Right ventricle myocardium superior (tissue), 1 donor: ENCODE measurements around the gene ORC4. TPM values are rescaled to one million over a fixed set of nuclear protein-coding genes. Genes with fewer than 3 reads are reported as not detected.

ENCODE experiments used
- ATAC-seq: fragments of 200-7000 bp; cut with Tn5 transposase; one replicate; pipeline ENCODE4 v1.9.1; 2020; ENCODE audit warnings: mild to moderate bottlenecking; ENCODE audit not compliant: poor library complexity
- DNase-seq: peaks from one replicate; pipeline ENCODE4 v3.0.0-alpha.2; 2020
- intact Hi-C: fragments of 100-400 bp; cut with DNase I; formaldehyde crosslinking; loops from one replicate; pipeline ENCODE4 v1.11.2; 2022
- total RNA-seq: library from RNA; stranded (reverse); fragmentation: NEBNext Ultra II Directional; extraction: Animal tissue kit (Norgen Biotek cat#: 25700); gene quantifications from one replicate; pipeline ENCODE4 v1.2.1, GENCODE V29; 2021
- donor health status: DM: no; HTN: yes; CAD: no; lungs with severe emphysema.

ORC4 gene
- total RNA-seq, 1 donor from 2014 or later: 49.8 TPM

GRCh38 chr2:147952118-147952517, 68.4 kb downstream of the ORC4 start:
- intact Hi-C loops: no loop called here
- ATAC-seq (no peak), DNase-seq (no peak)

GRCh38 chr2:147945660-147946059, 74.9 kb downstream of the ORC4 start:
- ATAC-seq (no peak), DNase-seq (no peak)
- intact Hi-C loops: no loop called here

- ATAC-seq: no peak
- no peak for DNase-seq
- intact Hi-C loops: loop anchor here (5.0 kb wide), 1 partner anchor 1053 kb away; no protein-coding TSS in a partner anchor
Measured at GRCh38 chr2:147939313-147939712, 81.2 kb downstream of the ORC4 start.

GRCh38 chr2:147937744-147938349, 82.7 kb downstream of the ORC4 start:
- intact Hi-C loops: loop anchor here (5.0 kb wide), 1 partner anchor 1054 kb away; no protein-coding TSS in a partner anchor
- ATAC-seq: peak; percentile 81
- DNase-seq: no peak

GRCh38 chr2:147934881-147935620, 85.5 kb downstream of the ORC4 start:
- no peak for DNase-seq
- intact Hi-C loops: loop anchor here (5.0 kb wide), 1 partner anchor 1057 kb away; no protein-coding TSS in a partner anchor
- ATAC-seq: no peak

DNA sequence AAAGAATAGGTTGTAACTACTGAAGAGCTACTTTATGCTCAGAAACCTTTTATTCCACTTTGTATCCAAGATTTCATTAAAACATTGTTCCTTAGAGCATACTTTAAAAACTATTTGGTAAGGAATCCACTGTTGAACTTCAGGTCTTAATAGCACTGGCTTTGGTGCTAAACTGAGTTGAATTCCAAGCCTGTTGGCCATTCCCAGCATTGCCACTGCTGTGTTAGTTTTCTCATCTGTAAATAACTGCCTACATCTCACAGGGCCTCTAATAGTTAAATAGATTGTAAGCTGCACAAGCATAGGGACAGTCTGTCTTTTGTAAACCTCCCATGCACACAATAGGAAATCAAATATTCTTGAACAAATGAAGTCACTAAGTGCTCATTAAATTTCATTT, 86.6 kb downstream of the ORC4 start:
- no peak for ATAC-seq
- intact Hi-C loops: no loop called here
- no peak for DNase-seq

GRCh38 chr2:147927053-147927588, 93.4 kb downstream of the ORC4 start:
- no peak for DNase-seq
- ATAC-seq: no peak
- intact Hi-C loops: no loop called here

DNA sequence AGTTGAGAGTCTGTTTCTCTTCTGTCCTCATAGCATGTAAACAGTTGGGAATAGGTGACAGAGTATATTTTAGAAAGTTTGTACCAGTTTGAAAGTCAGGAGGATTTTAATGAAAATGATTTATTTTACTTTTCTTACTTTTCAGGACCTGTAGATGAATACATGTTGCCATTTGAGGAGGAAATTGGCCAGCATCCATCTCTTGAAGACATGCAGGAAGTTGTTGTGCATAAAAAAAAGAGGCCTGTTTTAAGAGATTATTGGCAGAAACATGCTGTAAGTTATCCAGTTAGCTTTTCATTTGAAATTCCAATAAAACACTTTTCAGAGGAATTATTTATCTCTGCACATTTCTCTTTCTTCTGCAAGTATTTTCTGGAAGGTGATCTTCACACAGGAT, 94.7 kb downstream of the ORC4 start:
- intact Hi-C loops: no loop called here
- no peak for ATAC-seq
- DNase-seq: no peak

DNA sequence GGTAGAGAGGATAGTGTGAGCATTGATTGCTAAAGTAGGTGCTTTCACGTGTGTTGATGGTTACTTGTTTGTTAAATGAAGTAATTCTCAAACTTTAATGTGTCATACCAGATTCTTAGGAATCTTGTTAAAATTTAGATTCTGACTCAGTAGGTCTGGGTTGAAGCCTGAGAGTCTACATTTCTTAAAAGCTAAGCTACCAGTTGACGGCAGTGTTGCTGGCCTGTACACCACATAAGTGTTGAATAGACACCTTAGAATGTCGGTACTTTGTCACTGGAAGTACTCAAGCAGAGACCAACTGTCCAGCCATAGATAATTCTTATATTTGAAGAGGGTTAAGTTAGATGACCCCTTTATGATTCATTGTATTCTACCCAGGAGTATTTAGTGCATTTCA, 95.9 kb downstream of the ORC4 start:
- ATAC-seq (no peak), DNase-seq (no peak)
- intact Hi-C loops: no loop called here

DNA sequence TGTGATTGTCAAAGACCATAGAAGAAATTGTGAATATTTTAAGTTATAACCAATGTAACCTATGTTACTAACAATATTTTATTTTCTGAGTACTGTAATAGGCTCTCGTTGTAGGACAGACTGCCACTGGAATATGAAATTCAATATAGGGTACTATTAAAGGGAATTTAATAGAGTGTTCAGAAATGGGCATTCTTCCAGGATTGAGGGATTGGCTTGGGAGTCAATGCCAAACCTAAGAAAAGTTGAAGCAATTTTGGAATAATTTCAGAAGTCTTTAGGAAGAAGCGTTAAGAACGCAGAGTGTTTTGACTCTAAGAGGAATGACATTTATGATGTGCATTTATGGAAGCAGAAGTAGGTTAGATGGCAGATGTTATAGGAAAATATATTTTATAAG, 96.7 kb downstream of the ORC4 start:
- DNase-seq: no peak

GRCh38 chr2:147917161-147917560, 103.4 kb downstream of the ORC4 start:
- no peak for DNase-seq
- no peak for ATAC-seq
- intact Hi-C loops: no loop called here

More for the DNA sequence above, 96.7 kb downstream of the ORC4 start:
- intact Hi-C loops: no loop called here
- no peak for ATAC-seq

- no peak for ATAC-seq
- DNase-seq: no peak
- intact Hi-C loops: no loop called here
Measured at GRCh38 chr2:147916723-147917122, 103.8 kb downstream of the ORC4 start.

GRCh38 chr2:147916067-147916466, 104.5 kb downstream of the ORC4 start:
- no peak for ATAC-seq
- DNase-seq: no peak
- intact Hi-C loops: no loop called here

DNA sequence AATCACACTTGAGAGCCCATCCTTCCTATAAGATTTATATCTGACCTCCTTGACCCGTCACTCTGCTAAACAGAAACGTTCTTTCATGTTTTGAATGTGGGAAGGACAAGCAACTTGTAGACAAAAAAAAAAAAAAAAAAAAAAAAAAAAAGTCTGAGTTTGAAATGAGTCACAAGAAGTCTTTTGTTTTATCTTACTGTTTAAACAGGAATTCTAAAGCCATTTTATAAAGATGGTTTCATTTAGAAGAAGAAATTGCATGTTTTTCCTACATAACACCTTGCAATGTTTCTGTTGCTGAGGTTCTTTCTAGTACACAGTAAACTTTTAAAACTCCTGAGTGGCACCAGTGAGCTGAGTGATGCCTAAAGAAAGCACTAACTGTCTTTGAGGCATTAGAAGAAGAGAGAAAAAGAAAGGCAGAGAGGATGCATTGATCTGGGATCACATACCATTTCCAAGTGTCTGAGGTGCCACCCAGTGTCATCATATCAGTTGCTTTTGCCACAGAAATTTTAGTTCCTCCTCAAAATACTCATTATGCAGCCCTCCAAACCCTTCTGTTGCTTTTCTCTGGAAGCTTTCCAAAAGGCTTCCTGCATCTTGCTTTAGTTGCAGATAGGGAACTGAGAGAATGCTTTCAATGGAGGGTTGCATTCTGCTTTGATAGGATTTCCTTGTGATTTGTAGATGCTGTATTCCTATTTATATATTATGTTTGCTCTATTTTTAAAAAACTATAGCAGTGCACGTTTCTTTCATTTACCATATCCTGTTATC, 106.6 kb downstream of the ORC4 start:
- intact Hi-C loops: no loop called here
- ATAC-seq (no peak), DNase-seq (no peak)

DNA sequence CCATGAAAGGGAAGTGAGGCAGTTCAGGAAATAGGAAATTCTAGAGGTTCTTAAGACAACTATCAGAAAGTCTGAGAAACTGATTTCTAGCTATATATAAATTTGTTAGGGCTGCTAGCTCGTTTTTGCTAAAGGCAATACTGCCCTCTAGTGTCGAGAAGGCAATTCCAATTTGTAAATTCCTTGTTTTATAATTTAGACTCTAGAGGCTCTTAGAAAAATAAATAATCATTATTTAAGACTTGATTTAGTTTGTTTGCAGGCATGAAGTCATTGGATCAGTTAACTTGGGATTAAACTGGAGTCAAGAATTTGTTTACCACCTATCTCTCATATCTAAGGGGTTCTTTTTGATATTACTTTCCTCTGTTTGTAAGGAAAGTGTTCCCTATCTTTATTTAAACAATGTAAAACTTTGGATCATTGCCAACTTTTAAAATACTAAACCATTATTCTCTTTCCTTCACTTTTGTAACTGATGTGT, 109.5 kb downstream of the ORC4 start:
- intact Hi-C loops: loop anchor here (2.0 kb wide), 1 partner anchor 828 kb away; no protein-coding TSS in a partner anchor
- ATAC-seq (no peak), DNase-seq (no peak)

- DNase-seq (no peak), ATAC-seq (no peak)
- intact Hi-C loops: no loop called here
Measured at GRCh38 chr2:147909178-147909577, 111.4 kb downstream of the ORC4 start.

GRCh38 chr2:147904051-147904450, 116.5 kb downstream of the ORC4 start:
- DNase-seq (no peak), ATAC-seq (no peak)
- intact Hi-C loops: no loop called here

DNA sequence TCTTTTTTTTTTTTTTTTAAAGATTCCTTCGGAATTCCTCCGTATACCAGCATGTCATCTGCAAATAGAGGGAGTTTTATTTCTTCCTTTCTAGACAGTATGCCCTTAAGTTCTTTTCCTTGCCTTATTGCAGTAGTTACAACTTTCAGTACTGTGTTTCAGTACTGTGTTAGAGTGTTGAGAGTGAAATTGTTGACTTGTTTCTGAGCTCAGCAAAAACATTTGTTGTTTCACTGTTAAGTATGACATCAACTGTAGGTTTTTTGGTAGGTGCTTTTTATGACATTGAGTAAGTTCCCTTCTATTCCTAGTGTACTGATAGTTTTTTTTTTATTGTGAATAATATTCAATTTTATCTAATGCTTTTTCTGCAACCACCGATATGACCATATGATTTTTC, 131.9 kb downstream of the ORC4 start:
- DNase-seq (no peak), ATAC-seq (no peak)
- intact Hi-C loops: no loop called here

DNA sequence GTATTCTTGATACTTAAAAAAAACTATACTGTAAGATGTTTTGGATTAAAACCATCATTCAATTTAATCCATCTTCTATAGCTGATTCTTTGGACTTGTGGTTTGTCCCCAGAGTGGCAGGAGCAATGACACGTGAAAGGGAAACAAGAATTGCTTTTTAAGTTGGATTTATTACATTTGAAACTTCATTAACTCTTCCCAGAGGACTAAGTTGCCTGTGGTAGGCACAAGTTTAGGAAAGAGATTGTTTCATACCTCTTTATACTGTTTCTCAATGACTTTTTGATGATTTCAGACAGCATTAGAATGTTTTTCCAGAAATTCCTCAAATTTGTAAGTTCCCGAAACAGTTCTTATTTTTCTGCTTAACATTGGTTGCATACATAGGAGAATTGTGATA, 134.4 kb downstream of the ORC4 start:
- intact Hi-C loops: no loop called here
- DNase-seq (no peak), ATAC-seq (no peak)
